Body of pancreas (tissue), 4 donors: ENCODE measurements around the gene C17orf113. TPM values are rescaled to one million over a fixed set of nuclear protein-coding genes. Genes with fewer than 3 reads are reported as not detected.

Experiments used
- ATAC-seq: fragments of 150-250 bp; one replicate; pipeline ENCODE4 v1.9.1; 2016
- DNase-seq, 4 donors: peaks; one replicate each; pipeline ENCODE4 v3.0.0-alpha.2; 2019
- H3K27ac ChIP-seq, 4 donors: fragments of 200-600 bp; sonication (generic); 1 replicate in 3 of 4; 2 replicates in 1 of 4; pipeline versions ENCODE4 v1.5.1 to v1.6.1; 2016 to 2019; ENCODE audit warnings: mild to moderate bottlenecking in 1 of 4, mixed read lengths in 1 of 4, moderate library complexity in 1 of 4
- H3K27me3 ChIP-seq, 2 donors: fragments of 200-600 bp; sonication (generic); one replicate each; pipeline ENCODE4 v1.6.0; 2016; ENCODE audit warnings: mild to moderate bottlenecking in 1 of 2
- H3K36me3 ChIP-seq, 2 donors: fragments of 200-600 bp; sonication (generic); replicated peaks in 1 of 2; 2 replicates each; pipeline ENCODE4 v1.5.1; 2016; ENCODE audit warnings: low read depth in 2 of 2; ENCODE audit not compliant: insufficient read depth in 1 of 2
- H3K4me1 ChIP-seq: fragments of 200-600 bp; sonication (generic); one replicate; pipeline ENCODE4 v1.6.0; 2016
- H3K4me3 ChIP-seq, 2 donors: fragments of 200-600 bp; sonication (generic); 1 replicate in 1 of 2; 2 replicates in 1 of 2; pipeline ENCODE4 v1.5.1; 2016 to 2019
- H3K9me3 ChIP-seq, 3 donors: fragments of 200-600 bp; sonication (generic); 1 replicate in 2 of 3; 2 replicates in 1 of 3; pipeline ENCODE4 v1.5.1; 2016
- POLR2A ChIP-seq, 3 donors: fragments of 450-650 bp; IDR thresholded peaks; one replicate each; pipeline ENCODE4 v1.6.1; 2016; ENCODE audit warnings: antibody characterized with exemption in 3 of 3, mild to moderate bottlenecking in 2 of 3
- WGBS, 2 donors: methylation state at CpG; one replicate each; pipeline ENCODE4 v1.1.5; 2017; 5-methylcytosine and 5-hydroxymethylcytosine counted together
- intact Hi-C: fragments of 100-400 bp; cut with DNase I; formaldehyde crosslinking; loops from one replicate; pipeline ENCODE4 v1.15.1; 2023
- total RNA-seq, 2 donors: library from RNA; depleted of rRNA; stranded (reverse); fragments of >200 nt; gene quantifications; one replicate each; pipeline ENCODE4 v1.1.0, GENCODE V29; 2016
- TF ChIP-seq, protein P1 (sequence below), 7 experiments: fragments of 450-650 bp in 4 of 7; fragments of 200-600 bp in 3 of 7; sonication (generic) in 3 of 7; IDR thresholded peaks; one replicate each; pipeline ENCODE4 v1.5.1; 2016 to 2019; ENCODE audit warnings: antibody characterized with exemption in 7 of 7

C17orf113 gene
- total RNA-seq, 2 donors from 2014 or later = 1.6 to 4.4 TPM

DNA sequence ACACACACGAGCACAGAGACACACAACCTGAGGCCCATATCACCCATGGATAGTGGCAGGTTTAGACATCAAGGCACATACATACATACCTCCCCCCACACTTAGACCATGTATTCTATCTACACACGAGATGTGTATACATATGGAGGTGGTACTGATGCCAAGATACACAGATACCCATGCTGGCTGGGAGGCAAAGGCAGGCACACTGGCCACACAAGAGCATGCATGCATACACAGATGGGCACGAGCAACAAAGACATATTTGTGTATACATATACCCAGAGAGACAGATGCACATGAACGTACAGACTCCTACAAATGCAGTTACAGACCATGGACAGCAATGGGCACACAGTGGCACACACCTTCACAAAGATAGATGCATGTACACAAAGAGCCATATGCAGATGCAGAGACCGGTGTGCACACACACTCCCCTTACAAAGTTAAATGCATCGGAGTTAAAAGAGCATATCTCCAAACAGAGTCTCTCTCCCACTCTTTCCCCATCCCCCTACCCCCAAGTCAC is 2.0 kb upstream of the C17orf113 start:
- intact Hi-C loops = no loop called here
- Histone ChIP-seq H3K4me1 (peaks cover 23% of the 10 kb centered on the region), H3K4me3 (no peak overlapping the region), H3K27me3 (no peaks in the 10 kb centered on the region), H3K27ac (no peak overlapping the region), H3K36me3 (no peaks in the 10 kb centered on the region), H3K9me3 (no peaks in the 10 kb centered on the region)
- DNase-seq (no peak), ATAC-seq (no peak)
- TF ChIP-seq POLR2A (IDR thresholded peaks at IDR 0.05) = no peak
- TF ChIP-seq, protein P1, sequence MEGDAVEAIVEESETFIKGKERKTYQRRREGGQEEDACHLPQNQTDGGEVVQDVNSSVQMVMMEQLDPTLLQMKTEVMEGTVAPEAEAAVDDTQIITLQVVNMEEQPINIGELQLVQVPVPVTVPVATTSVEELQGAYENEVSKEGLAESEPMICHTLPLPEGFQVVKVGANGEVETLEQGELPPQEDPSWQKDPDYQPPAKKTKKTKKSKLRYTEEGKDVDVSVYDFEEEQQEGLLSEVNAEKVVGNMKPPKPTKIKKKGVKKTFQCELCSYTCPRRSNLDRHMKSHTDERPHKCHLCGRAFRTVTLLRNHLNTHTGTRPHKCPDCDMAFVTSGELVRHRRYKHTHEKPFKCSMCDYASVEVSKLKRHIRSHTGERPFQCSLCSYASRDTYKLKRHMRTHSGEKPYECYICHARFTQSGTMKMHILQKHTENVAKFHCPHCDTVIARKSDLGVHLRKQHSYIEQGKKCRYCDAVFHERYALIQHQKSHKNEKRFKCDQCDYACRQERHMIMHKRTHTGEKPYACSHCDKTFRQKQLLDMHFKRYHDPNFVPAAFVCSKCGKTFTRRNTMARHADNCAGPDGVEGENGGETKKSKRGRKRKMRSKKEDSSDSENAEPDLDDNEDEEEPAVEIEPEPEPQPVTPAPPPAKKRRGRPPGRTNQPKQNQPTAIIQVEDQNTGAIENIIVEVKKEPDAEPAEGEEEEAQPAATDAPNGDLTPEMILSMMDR (IDR thresholded peaks at IDR 0.05) = no peak
- 64 to 75% methylated on average over 6 of the region's 6 CpGs for WGBS, 2 donors

DNA sequence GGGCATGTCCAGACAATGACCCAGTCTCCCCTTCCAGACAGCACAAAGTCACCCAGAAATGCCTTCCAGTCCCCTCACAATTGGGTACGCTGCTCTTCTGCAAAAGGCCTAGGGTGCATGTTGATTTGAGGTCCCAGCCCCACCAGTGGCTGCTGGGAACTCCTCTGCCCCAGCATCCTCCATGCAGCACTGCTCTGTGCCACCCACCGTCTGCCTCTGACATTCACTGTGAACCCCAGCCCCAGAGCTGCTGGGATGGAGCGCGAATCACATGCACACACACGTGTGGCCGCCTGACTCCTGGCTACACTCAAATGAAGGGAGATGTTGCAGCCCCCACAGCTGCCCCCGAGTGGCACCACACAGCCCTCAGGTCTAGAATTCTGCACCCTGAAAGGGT is 1.2 kb upstream of the C17orf113 start:
- Histone ChIP-seq H3K27ac (no peak overlapping the region), H3K27me3 (no peaks in the 10 kb centered on the region), H3K4me1 (peaks cover 23% of the 10 kb centered on the region), H3K4me3 (no peak overlapping the region), H3K36me3 (no peaks in the 10 kb centered on the region), H3K9me3 (no peaks in the 10 kb centered on the region)
- intact Hi-C loops = no loop called here
- 80 to 94% methylated on average over 1 to 7 of the region's 7 CpGs for WGBS, 2 donors
- no peak for ATAC-seq
- DNase-seq = no peak
- TF ChIP-seq, protein P1 (IDR thresholded peaks at IDR 0.05) = no peak
- TF ChIP-seq POLR2A (IDR thresholded peaks at IDR 0.05) = no peak

DNA sequence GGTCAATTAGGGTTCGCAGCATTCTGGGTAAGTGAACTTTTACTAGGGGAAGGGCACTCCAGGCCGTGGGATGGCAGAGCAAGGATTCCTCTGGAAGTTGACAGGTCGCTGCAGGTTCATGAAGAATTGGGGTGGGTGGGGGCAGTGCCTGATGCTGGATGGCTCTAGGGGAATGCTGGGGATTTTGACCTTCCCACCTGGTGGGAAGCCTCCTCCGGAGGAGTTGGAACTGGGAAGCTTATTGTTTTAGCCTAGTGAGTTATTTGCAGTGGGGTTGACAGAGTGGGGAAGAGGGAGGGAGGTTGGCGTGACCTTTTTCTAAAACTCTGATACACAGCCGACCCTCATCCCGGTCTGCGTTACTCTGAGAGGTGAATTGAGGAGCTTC is 606 bp upstream of the C17orf113 start:
- ATAC-seq (no peak), DNase-seq (no peak)
- H3K27me3 ChIP-seq = no peaks in the 10 kb centered on the region
- H3K9me3 ChIP-seq = no peaks in the 10 kb centered on the region
- intact Hi-C loops = no loop called here
- H3K4me3 ChIP-seq = no peak overlapping the region
- no peaks in the 10 kb centered on the region for H3K36me3 ChIP-seq
- WGBS, 2 donors = 38 to 48% methylated on average over 7 to 8 of the region's 8 CpGs
- TF ChIP-seq POLR2A (IDR thresholded peaks at IDR 0.05) = no peak
- TF ChIP-seq, protein P1 (IDR thresholded peaks at IDR 0.05) = no peak
- H3K27ac ChIP-seq = peak overlapping the region; percentile 6 to 76 (median 66)
- peaks cover 23% of the 10 kb centered on the region for H3K4me1 ChIP-seq

DNA sequence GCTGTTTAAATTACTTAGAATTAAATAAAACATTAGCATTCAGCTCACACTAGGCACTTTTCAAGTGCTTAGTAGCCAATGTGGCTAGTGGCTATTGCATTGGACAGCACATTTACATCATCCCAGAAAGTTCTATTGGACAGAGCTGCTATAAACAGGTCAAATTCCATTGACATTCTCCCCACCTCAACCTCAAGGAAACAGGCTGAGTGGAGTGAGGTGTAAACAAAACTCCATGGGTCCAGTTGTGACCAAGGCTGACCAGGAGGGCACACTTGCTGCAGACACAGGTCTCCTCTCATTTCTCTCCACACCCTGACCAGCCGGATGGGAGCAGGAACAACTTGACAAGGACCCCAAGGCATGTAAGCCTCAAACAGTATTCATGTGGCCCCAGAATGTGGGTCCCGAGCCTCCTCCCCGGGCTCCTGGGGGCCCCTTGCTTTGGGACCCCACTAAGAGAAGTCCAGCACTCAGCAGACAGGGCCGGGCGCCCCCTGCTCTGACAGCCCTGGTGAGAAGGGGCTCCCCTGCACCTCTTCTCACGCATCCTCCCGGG is 488 bp downstream of the C17orf113 start:
- ATAC-seq (peak; percentile 43), DNase-seq (no peak)
- H3K4me3 ChIP-seq = peak overlapping the region; percentile 8 to 42
- 0 to 3% methylated on average over 1 to 6 of the region's 7 CpGs for WGBS, 2 donors
- peak overlapping the region; percentile 62 to 76 (median 71) for H3K27ac ChIP-seq
- H3K9me3 ChIP-seq = no peaks in the 10 kb centered on the region
- H3K4me1 ChIP-seq = peaks cover 23% of the 10 kb centered on the region
- TF ChIP-seq POLR2A (IDR thresholded peaks at IDR 0.05) = peak in 1 of 3 donors; percentile 36
- TF ChIP-seq, protein P1 (IDR thresholded peaks at IDR 0.05) = peak in 1 of 7 experiments; percentile 3
- intact Hi-C loops = no loop called here
- H3K27me3 ChIP-seq = no peaks in the 10 kb centered on the region
- H3K36me3 ChIP-seq = no peaks in the 10 kb centered on the region

DNA sequence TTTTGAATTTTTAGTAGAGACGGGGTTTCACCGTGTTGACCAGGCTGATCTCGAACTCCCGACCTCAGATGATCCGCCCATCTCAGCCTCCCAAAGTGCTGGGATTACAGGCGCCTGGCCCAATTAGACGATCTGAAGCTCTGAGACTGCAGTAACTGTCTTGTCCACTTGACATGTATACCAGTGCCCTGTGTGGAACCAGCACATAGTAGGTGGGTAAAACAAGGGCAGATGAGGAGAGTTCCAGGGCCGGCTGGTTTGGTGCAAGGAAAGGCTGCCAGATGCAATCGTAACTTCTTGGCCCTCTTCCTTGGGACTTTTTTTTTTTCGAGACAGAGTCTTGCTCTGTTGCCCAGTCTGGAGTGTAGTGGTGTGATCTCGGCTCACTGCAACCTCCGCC is 3.1 kb downstream of the C17orf113 start:
- Histone ChIP-seq H3K27me3 (no peaks in the 10 kb centered on the region), H3K27ac (no peak overlapping the region), H3K36me3 (no peaks in the 10 kb centered on the region), H3K4me3 (no peak overlapping the region), H3K9me3 (no peaks in the 10 kb centered on the region), H3K4me1 (peaks cover 34% of the 10 kb centered on the region)
- intact Hi-C loops = no loop called here
- ATAC-seq (no peak), DNase-seq (no peak)
- WGBS, 2 donors = 87% methylated on average over 12 of the region's 12 CpGs
- TF ChIP-seq POLR2A (IDR thresholded peaks at IDR 0.05) = no peak
- TF ChIP-seq, protein P1 (IDR thresholded peaks at IDR 0.05) = no peak
